ENCODE results near the gene SMG6. TPM values are rescaled to one million over a fixed set of nuclear protein-coding genes. Genes with fewer than 3 reads are reported as not detected.

The SMG6 gene
- total RNA-seq, 1 donor from 2014 or later, result 34.7 TPM

DNA sequence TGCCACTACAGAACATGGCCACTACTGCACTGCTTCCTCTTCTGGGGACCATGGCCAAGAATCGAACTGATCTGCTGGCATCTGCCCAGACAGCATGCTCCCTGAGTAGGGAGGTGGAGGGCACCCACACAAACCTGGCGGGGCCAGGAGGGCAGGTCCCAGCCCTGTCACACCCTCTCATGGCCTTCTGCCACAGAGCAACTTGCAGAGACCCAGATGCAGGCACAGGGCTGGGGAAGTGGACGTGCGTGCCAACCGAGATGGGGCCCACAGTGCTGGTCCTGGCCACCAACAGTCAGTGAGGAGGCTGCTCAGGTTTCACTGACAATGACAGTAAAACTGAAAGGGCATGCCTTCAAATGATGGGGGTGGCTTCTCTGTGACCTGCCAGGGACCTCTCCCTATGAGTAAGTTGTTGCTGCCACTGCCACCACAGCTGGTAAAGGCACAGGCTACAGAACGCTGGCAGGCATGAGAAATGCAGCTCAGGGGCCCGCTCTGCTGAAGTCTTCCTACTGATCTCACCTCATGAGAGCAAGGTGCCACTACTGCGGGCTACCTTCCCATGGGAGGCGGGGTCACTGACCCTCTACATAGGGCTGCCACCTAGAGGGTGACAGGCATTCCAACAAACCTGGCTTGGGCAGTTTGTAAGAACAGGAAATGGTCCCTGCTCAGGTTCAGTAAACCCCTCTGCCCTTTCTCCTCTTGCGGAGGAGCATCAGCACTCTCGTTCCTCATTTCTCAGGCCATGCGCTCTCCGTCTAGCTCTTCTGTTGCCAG is 233.2 kb downstream of the SMG6 start:
- no peaks in the 10 kb centered on the region for H3K27me3 ChIP-seq (ENCODE audit: control insufficient read depth, insufficient read depth, low read length)
- TF ChIP-seq, protein P1, sequence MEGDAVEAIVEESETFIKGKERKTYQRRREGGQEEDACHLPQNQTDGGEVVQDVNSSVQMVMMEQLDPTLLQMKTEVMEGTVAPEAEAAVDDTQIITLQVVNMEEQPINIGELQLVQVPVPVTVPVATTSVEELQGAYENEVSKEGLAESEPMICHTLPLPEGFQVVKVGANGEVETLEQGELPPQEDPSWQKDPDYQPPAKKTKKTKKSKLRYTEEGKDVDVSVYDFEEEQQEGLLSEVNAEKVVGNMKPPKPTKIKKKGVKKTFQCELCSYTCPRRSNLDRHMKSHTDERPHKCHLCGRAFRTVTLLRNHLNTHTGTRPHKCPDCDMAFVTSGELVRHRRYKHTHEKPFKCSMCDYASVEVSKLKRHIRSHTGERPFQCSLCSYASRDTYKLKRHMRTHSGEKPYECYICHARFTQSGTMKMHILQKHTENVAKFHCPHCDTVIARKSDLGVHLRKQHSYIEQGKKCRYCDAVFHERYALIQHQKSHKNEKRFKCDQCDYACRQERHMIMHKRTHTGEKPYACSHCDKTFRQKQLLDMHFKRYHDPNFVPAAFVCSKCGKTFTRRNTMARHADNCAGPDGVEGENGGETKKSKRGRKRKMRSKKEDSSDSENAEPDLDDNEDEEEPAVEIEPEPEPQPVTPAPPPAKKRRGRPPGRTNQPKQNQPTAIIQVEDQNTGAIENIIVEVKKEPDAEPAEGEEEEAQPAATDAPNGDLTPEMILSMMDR (IDR thresholded peaks at IDR 0.05; ENCODE audit: insufficient read depth, low read length, poor library complexity, severe bottlenecking), result no peak
- DNase-seq (ENCODE audit: low read depth), result no peak
- H3K36me3 ChIP-seq (ENCODE audit: control insufficient read depth, insufficient read depth, low read length), result no peaks in the 10 kb centered on the region
- no peak overlapping the region for H3K4me3 ChIP-seq (ENCODE audit: low read depth, low read length)

DNA sequence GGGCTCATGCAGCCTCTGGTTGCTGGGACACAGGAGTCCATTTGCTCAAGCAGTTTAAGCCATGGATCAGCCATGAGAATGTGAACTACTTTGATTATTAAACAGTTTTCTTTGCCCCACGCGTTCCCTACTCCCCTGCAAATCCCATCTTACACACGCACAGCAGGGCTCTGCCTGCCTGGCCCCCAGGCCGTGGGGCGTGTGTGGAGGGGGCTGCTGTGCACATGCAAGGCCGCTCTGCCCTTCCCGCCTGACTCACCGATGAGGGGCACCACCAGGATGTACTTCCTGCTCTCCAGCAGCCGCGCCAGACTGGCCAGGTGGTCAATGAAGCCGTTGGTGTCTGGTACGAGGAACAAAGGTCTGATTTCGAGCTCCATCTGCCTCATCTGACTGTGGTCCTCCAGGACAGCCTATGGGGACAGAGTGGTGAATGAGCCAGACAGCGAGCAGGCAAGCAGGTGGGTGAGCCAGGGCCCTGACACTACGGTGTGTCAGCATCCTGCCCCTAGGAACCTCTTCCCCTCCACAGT is 235.0 kb downstream of the SMG6 start:
- no peaks in the 10 kb centered on the region for H3K27me3 ChIP-seq (ENCODE audit: control insufficient read depth, insufficient read depth, low read length)
- no peak overlapping the region for H3K4me3 ChIP-seq (ENCODE audit: low read depth, low read length)
- peaks cover 1% of the 10 kb centered on the region for H3K36me3 ChIP-seq (ENCODE audit: control insufficient read depth, insufficient read depth, low read length)
- TF ChIP-seq, protein P1 (IDR thresholded peaks at IDR 0.05; ENCODE audit: insufficient read depth, low read length, poor library complexity, severe bottlenecking), result no peak
- peak; percentile 61 for DNase-seq (ENCODE audit: low read depth)

DNA sequence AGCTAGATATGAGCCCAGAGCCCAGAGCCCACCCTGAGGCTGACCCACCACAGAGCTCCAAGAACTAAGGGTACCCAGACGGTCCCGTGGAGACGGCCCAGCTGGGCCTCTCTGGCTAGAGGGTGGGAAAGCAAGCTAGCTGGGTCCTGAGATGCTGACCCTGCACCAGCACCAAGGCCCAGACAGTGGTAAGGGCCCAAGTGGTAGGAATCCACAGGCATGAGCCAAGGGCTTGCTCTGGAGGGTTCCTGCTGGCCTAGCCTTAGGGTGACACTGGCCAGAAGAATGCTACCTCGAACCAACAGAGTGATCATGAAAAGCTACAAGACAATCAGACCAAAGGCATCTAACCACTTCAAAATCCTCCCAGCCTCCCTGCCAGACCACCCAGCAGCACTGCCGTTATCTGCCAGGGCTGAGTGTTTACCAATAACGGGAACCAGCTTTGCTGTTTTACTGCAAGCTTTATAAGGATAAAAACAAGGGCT is 235.5 kb downstream of the SMG6 start:
- DNase-seq (ENCODE audit: low read depth), result no peak
- H3K36me3 ChIP-seq (ENCODE audit: control insufficient read depth, insufficient read depth, low read length), result peaks cover 1% of the 10 kb centered on the region
- H3K4me3 ChIP-seq (ENCODE audit: low read depth, low read length), result no peak overlapping the region
- TF ChIP-seq, protein P1 (IDR thresholded peaks at IDR 0.05; ENCODE audit: insufficient read depth, low read length, poor library complexity, severe bottlenecking), result no peak
- H3K27me3 ChIP-seq (ENCODE audit: control insufficient read depth, insufficient read depth, low read length), result no peaks in the 10 kb centered on the region

DNA sequence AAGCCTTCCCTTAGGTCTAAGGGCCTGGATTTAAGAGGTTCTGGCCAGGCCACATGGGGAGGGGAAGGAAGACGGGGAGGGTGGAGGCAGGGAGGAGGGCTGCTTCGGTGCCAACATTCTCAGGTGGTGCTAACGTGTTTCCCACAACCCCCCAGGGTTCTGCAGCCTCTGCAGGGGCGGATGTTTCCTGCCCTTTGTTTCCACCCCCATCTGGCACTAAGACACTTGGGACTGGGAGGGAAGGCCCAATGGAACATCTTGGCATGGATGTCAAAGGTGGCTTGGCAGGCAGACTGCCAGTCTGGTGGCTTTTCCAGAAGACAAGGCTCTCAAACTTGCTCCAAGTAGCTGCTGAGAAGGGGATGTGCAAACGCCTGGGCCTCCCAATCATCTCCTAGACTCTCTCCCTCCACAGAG is 236.0 kb downstream of the SMG6 start:
- H3K4me3 ChIP-seq (ENCODE audit: low read depth, low read length), result no peak overlapping the region
- TF ChIP-seq, protein P1 (IDR thresholded peaks at IDR 0.05; ENCODE audit: insufficient read depth, low read length, poor library complexity, severe bottlenecking), result no peak
- no peaks in the 10 kb centered on the region for H3K27me3 ChIP-seq (ENCODE audit: control insufficient read depth, insufficient read depth, low read length)
- DNase-seq (ENCODE audit: low read depth), result no peak
- H3K36me3 ChIP-seq (ENCODE audit: control insufficient read depth, insufficient read depth, low read length), result peaks cover 1% of the 10 kb centered on the region

DNA sequence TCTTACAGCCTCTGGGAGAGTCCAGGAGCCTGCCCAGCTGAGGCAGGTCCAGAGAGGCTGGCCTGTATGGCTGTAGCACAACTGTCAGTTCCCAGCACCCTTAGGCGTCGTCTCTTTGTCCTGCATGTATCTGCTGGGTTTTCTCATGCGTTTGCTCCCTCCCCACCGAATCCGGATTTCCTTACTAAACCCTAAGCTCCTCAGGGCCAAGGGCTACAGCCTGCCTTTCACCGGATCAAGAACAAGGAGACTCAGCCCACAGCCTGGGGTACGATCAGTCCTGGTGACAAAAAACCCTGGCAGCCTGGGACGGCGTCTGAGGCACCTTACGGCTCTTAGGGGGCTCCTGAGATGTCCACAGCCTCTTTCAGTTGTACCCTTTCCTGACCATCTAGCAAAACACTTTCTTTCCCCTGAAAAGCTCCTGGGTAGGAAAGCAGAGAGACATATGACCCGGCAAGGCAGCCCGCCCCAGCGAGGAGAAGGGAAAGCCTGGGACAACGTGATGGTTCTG is 236.5 kb downstream of the SMG6 start:
- Histone ChIP-seq H3K4me3 (ENCODE audit: low read depth, low read length) (no peak overlapping the region), H3K27me3 (ENCODE audit: control insufficient read depth, insufficient read depth, low read length) (no peaks in the 10 kb centered on the region), H3K36me3 (ENCODE audit: control insufficient read depth, insufficient read depth, low read length) (peaks cover 1% of the 10 kb centered on the region)
- no peak for DNase-seq (ENCODE audit: low read depth)
- TF ChIP-seq, protein P1 (IDR thresholded peaks at IDR 0.05; ENCODE audit: insufficient read depth, low read length, poor library complexity, severe bottlenecking), result no peak

Measured in kidney epithelial cell (primary cell).